Fibroblast of lung (primary cell): ENCODE measurements around the gene ANO6.

ENCODE experiments used
- CTCF ChIP-seq, 2 donors: IDR thresholded peaks in 1 of 2; conservative IDR thresholded peaks in 1 of 2; 1 replicate in 1 of 2; 2 replicates in 1 of 2; pipeline ENCODE4 v1.5.1; 2011 to 2012; ENCODE audit warnings: low read length in 2 of 2, control low read depth in 1 of 2, inconsistent platforms in 1 of 2, low read depth in 1 of 2, mild to moderate bottlenecking in 1 of 2
- EZH2 ChIP-seq: IDR thresholded peaks from 2 replicates; pipeline ENCODE4 v1.5.1; 2012; ENCODE audit warnings: low read length, control low read depth, mild to moderate bottlenecking; ENCODE audit errors: missing control alignments

DNA sequence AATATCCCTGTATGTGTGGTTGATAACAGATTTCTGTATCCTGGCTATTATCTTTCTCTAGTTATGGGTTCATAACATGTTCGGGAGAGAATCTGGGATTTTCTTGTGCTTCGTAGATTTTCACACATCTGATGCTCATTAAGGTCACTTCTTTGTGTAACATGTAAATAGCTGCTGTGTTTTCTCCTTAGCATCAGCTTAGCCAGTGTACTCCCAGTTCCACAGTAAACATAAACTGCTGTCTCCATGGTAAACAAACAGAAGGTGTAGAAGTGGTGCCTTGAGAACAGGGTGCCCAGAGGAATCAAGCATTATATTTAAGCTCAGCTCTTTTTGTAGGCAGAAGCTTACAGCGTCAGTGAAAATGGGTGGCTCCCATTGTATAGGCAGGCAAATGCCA, 88.0 kb downstream of the ANO6 start:
- TF ChIP-seq CTCF (conservative IDR thresholded peaks at IDR 0.05 in 1 of 2, IDR thresholded peaks at IDR 0.05 in 1 of 2; ENCODE audit: low read depth in 1 of 2, low read length in 2 of 2), result no peak
- no peak for TF ChIP-seq EZH2
